Colonic mucosa (tissue), 4 donors: ENCODE data around the gene ENTREP1. TPM values are rescaled to one million over a fixed set of nuclear protein-coding genes. Genes with fewer than 3 reads are reported as not detected.

Experiments
- DNase-seq: peaks from one replicate; pipeline ENCODE4 v3.0.0-alpha.2; 2020
- H3K27ac ChIP-seq: fragments of 200-600 bp; one replicate; pipeline ENCODE4 v1.8.0; 2021
- H3K27me3 ChIP-seq: fragments of 200-600 bp; one replicate; pipeline ENCODE4 v1.8.0; 2021
- H3K36me3 ChIP-seq: fragments of 200-600 bp; one replicate; pipeline ENCODE4 v1.8.0; 2021
- H3K4me1 ChIP-seq: fragments of 200-600 bp; one replicate; pipeline ENCODE4 v1.8.0; 2021; ENCODE audit warnings: mild to moderate bottlenecking
- H3K4me3 ChIP-seq: fragments of 200-600 bp; one replicate; pipeline ENCODE4 v1.8.0; 2021
- H3K9ac ChIP-seq, 2 donors: one replicate each; pipeline ENCODE4 v1.7.0; 2013; ENCODE audit warnings: control low read depth in 2 of 2, low read depth in 2 of 2, low read length in 2 of 2
- H3K9me3 ChIP-seq: fragments of 200-600 bp; one replicate; pipeline ENCODE4 v1.8.0; 2021
- intact Hi-C: fragments of 100-400 bp; cut with DNase I; formaldehyde crosslinking; loops from one replicate; pipeline ENCODE4 v1.14.1; 2022
- total RNA-seq, 2 donors: library from RNA; stranded (reverse); fragmentation: NEBNext Ultra II Directional in 1 of 2; extraction: Animal tissue kit (Norgen Biotek cat#: 25700) in 1 of 2; gene quantifications; one replicate each; pipeline ENCODE4 v1.2.1, GENCODE V29; 2021
- TF ChIP-seq, protein P1 (sequence below): fragments of 200-600 bp; IDR thresholded peaks from one replicate; pipeline ENCODE4 v1.8.0; 2022; ENCODE audit warnings: antibody characterized with exemption, mild to moderate bottlenecking
- donor health status: healthy.
- donor health status: DM: no; HTN: no; CAD: no.
- donor health status: DM: no; HTN: no; CAD: no.

The ENTREP1 gene
- total RNA-seq, 2 donors from 2014 or later, result 1.7 to 3.0 TPM

DNA sequence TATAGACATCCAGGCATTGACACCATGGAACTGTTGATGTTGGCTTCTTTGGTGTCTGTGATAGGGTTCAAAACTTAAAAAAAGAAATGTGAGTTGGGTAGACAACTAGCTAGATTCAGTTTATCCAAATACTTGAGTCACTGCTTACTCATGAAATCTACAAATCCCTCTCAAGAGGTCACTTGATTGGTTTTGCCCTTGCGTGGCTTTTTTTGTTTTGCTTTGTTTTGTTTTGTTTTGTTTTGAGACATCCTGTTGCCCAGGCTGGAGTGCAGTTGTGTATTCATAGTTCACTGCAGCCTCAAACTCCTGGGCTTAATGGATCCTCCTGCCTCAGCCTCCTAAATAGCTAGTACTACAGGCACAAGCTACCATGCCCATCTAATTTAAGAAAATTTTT, 10.5 kb upstream of the ENTREP1 start:
- no peak overlapping the region for H3K4me3 ChIP-seq
- no peaks in the 10 kb centered on the region for H3K36me3 ChIP-seq
- H3K9me3 ChIP-seq, result no peaks in the 10 kb centered on the region
- H3K27ac ChIP-seq, result no peak overlapping the region
- H3K27me3 ChIP-seq, result no peaks in the 10 kb centered on the region
- no peak for DNase-seq
- no peak overlapping the region for H3K9ac ChIP-seq
- H3K4me1 ChIP-seq, result no peaks in the 10 kb centered on the region
- TF ChIP-seq, protein P1, sequence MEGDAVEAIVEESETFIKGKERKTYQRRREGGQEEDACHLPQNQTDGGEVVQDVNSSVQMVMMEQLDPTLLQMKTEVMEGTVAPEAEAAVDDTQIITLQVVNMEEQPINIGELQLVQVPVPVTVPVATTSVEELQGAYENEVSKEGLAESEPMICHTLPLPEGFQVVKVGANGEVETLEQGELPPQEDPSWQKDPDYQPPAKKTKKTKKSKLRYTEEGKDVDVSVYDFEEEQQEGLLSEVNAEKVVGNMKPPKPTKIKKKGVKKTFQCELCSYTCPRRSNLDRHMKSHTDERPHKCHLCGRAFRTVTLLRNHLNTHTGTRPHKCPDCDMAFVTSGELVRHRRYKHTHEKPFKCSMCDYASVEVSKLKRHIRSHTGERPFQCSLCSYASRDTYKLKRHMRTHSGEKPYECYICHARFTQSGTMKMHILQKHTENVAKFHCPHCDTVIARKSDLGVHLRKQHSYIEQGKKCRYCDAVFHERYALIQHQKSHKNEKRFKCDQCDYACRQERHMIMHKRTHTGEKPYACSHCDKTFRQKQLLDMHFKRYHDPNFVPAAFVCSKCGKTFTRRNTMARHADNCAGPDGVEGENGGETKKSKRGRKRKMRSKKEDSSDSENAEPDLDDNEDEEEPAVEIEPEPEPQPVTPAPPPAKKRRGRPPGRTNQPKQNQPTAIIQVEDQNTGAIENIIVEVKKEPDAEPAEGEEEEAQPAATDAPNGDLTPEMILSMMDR, result no peak
- intact Hi-C loops, result no loop called here

DNA sequence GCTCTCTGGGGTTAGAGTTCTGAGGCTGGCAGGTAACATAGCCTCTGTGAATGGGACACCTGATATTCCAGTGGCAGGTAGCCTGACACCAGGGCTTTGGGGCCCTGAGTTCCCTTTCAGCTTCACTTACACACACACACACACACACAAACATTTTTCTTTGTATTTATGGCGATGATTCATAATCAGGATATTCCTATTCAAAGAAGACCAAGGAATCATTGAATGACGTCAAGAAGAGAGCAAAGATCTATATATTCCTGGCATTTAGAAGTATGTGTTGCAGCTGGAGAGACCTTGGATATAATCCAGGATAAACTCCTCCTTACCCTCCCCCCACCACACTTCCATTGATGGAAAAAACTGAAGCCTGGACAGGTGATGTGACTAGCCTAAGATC, 7.9 kb upstream of the ENTREP1 start:
- intact Hi-C loops, result no loop called here
- H3K4me3 ChIP-seq, result no peak overlapping the region
- no peaks in the 10 kb centered on the region for H3K36me3 ChIP-seq
- no peaks in the 10 kb centered on the region for H3K9me3 ChIP-seq
- TF ChIP-seq, protein P1, result no peak
- no peak for DNase-seq
- H3K27ac ChIP-seq, result no peak overlapping the region
- H3K4me1 ChIP-seq, result no peaks in the 10 kb centered on the region
- H3K9ac ChIP-seq, result no peak overlapping the region
- H3K27me3 ChIP-seq, result no peaks in the 10 kb centered on the region

DNA sequence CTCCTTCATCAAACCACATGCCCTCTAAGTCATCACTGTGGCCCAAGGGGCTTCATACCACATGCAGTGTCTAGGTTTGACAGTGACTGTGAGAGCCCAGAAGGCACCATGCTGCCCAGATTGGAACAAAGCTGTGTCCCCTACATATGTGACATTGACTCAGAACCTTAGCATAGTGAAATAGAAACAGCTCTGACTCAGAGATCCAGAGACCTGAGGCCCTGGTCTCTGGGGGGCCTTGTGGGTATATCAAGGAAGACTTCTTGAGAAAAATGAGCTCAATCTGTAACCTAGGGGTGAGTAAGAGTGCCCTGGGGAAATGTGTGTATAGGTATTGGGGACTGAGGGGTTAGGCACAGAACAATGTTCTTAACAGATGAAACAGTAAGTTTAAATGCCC, 7.1 kb upstream of the ENTREP1 start:
- no peak for DNase-seq

DNA sequence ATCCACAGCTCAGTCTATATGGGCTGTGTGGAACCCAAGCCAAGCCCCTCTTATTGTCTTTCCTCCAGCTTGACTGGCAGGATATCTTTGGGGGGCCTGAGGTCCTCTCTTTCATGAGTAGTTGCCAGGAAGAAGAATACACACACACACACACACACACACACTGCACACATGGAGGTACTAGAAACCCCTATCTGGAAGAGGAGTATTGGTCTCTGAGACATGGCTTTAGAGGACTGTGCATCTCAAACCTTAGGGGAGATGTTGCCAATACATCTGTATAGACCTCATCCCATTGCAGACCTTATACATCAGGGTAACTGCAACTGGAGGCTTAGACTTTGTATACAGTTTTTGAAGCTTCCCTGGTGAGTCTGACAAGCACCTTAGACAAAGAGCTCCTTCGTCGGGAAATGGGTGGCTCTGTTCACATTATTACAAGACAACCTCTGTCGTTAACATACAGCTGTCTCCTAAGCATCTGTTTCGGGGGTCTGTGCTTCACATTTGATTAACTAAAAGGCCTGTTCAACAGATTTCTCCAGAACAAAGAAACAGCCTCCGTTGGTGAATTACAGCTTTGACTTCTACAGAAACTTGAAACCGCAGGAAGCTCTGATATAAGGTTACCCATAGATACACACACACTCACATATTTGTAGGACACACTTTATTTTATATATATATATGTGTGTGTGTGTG, 5.5 kb upstream of the ENTREP1 start:
- H3K4me1 ChIP-seq, result no peaks in the 10 kb centered on the region
- H3K4me3 ChIP-seq, result no peak overlapping the region
- intact Hi-C loops, result no loop called here
- no peak for DNase-seq
- H3K9me3 ChIP-seq, result no peaks in the 10 kb centered on the region
- no peaks in the 10 kb centered on the region for H3K27me3 ChIP-seq
- TF ChIP-seq, protein P1, result no peak
- no peak overlapping the region for H3K27ac ChIP-seq
- no peaks in the 10 kb centered on the region for H3K36me3 ChIP-seq
- no peak overlapping the region for H3K9ac ChIP-seq

More for the DNA sequence above, 7.1 kb upstream of the ENTREP1 start:
- Histone ChIP-seq H3K27me3 (no peaks in the 10 kb centered on the region), H3K36me3 (no peaks in the 10 kb centered on the region), H3K27ac (no peak overlapping the region), H3K9me3 (no peaks in the 10 kb centered on the region), H3K4me3 (no peak overlapping the region), H3K9ac (no peak overlapping the region), H3K4me1 (no peaks in the 10 kb centered on the region)
- intact Hi-C loops, result no loop called here
- TF ChIP-seq, protein P1, result no peak

DNA sequence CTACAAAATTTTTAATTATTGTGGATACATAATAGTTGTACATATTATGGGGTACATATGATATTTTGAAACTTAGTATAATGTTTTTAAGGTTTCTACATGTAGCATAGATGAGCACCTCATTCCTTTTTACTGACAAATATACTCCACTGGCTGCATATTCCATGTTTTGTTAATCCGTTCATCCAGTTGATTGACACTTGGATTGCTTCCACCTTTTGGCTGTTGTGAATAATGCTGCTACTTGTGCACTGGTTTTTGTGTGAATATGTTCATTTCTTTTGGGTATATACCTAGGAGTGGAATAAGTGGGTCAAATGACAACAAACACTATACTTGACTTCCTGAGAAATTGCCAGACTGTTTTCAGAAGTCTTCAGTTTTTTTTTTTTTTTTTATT, 2.8 kb upstream of the ENTREP1 start:
- H3K9ac ChIP-seq, result no peak overlapping the region
- TF ChIP-seq, protein P1, result no peak
- no peak overlapping the region for H3K27ac ChIP-seq
- peaks cover 11% of the 10 kb centered on the region for H3K27me3 ChIP-seq
- H3K9me3 ChIP-seq, result no peaks in the 10 kb centered on the region
- no peaks in the 10 kb centered on the region for H3K36me3 ChIP-seq
- H3K4me1 ChIP-seq, result no peaks in the 10 kb centered on the region
- no peak for DNase-seq
- H3K4me3 ChIP-seq, result no peak overlapping the region
- intact Hi-C loops, result no loop called here
